Measurements from ENCODE around the gene DNM2. TPM values are rescaled to one million over a fixed set of nuclear protein-coding genes. Genes with fewer than 3 reads are reported as not detected.

The DNM2 gene
- total and polyA plus RNA-seq, 10 of the 15 experiments (the other 5 are each of a cell fraction or from before 2014, with no cell fraction given) = 1.2 to 146 (median 68.9) TPM

DNA sequence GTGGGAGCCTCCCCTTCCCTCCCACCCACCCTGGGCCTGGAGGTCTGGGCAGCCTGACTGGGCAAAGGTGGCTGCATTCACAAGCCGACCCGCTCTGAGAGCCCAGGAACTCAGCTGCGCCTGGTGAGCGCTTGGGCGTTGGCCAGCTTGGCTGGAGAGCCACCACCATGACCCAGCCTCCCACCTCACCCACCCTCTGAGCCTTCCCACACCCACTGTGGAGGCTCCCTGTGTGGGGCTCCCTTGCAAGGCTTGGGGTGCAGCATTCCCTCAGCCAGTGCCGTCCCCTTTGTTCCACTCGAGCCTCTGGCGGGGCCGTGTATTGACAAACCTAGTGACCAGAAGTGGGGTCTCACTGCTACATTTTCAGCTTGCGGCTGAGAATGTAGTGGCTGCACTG, 31.7 kb upstream of the DNM2 start:
- peaks cover 2% of the 10 kb centered on the region; the same call in 1 of the 2 replicates for H4K20me1 ChIP-seq (ENCODE audit: control insufficient read depth, insufficient read depth)
- no peaks in the 10 kb centered on the region for H3K4me1 ChIP-seq (ENCODE audit: control insufficient read depth, insufficient read depth, low read length)
- H3K36me3 ChIP-seq (ENCODE audit: control insufficient read depth in 2 of 2, insufficient read depth in 2 of 2, low read length in 1 of 2) = peaks cover 51 to 79% of the 10 kb centered on the region in 2 experiments
- CTCF ChIA-PET = no interaction called here
- no peaks in the 10 kb centered on the region for H3K9me3 ChIP-seq (replicated peaks; ENCODE audit: control insufficient read depth, insufficient read depth, low read length)
- H3K9ac ChIP-seq (ENCODE audit: control insufficient read depth, insufficient read depth, low read length) = no peak overlapping the region
- POLR2A ChIA-PET = interaction anchor here (0.6 kb wide), 1 partner anchor 315 kb away, joined by 3 read pairs; no protein-coding TSS in a partner anchor
- WGBS (ENCODE audit: insufficient coverage, insufficient replicate concordance, low lambda C conversion rate, missing lambda C conversion rate) = 99% methylated on average over 8 of the region's 10 CpGs
- intact Hi-C loops (cut with micrococcal nuclease; ENCODE audit: unreplicated experiment) (no loop called here), in situ Hi-C loops (cut with MboI) (no loop called here)
- FAIRE-seq = no peak
- no peak overlapping the region for H3K4me3 ChIP-seq
- no peak overlapping the region for H3K4me2 ChIP-seq (ENCODE audit: control insufficient read depth, insufficient read depth)
- no peaks in the 10 kb centered on the region for H3K79me2 ChIP-seq (ENCODE audit: control insufficient read depth, insufficient read depth, low read length)
- no peak overlapping the region for H2AFZ ChIP-seq (ENCODE audit: control insufficient read depth, low read depth, low read length)
- DNase-seq (ENCODE audit: low read depth, low spot score) = no peak
- RAD21 ChIA-PET (ENCODE audit: unreplicated experiment) = no interaction called here
- no peaks in the 10 kb centered on the region for H3K27me3 ChIP-seq (replicated peaks in 1 of 2; ENCODE audit: control insufficient read depth in 2 of 2, insufficient read depth in 2 of 2, low read length in 1 of 2)
- no TSS peak for BruUV-seq (replicated peaks)
- ATAC-seq = no peak
- TF ChIP-seq, protein P1, sequence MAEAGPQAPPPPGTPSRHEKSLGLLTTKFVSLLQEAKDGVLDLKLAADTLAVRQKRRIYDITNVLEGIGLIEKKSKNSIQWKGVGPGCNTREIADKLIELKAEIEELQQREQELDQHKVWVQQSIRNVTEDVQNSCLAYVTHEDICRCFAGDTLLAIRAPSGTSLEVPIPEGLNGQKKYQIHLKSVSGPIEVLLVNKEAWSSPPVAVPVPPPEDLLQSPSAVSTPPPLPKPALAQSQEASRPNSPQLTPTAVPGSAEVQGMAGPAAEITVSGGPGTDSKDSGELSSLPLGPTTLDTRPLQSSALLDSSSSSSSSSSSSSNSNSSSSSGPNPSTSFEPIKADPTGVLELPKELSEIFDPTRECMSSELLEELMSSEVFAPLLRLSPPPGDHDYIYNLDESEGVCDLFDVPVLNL (IDR thresholded peaks at IDR 0.05; ENCODE audit: low read depth, low read length) = no peak
- TF ChIP-seq POLR2A (IDR thresholded peaks at IDR 0.05; ENCODE audit: low read depth, low read length) = peak; percentile 25; the same call in 1 of the 2 replicates
- SMC1A ChIA-PET (ENCODE audit: uncharacterized antibody, unreplicated experiment) = no interaction called here
- H3K27ac ChIP-seq (ENCODE audit: control insufficient read depth, insufficient read depth) = no peak overlapping the region

- RAD21 ChIA-PET (ENCODE audit: unreplicated experiment) = no interaction called here
- 90% methylated on average over 21 of the region's 31 CpGs for WGBS (ENCODE audit: insufficient coverage, insufficient replicate concordance, low lambda C conversion rate, missing lambda C conversion rate)
- H3K4me2 ChIP-seq (ENCODE audit: control insufficient read depth, insufficient read depth) = no peak overlapping the region
- H3K9ac ChIP-seq (ENCODE audit: control insufficient read depth, insufficient read depth, low read length) = no peak overlapping the region
- TF ChIP-seq NRF1 (conservative IDR thresholded peaks at IDR 0.05; ENCODE audit: low read depth, low read length) = no peak
- TF ChIP-seq POLR2A (IDR thresholded peaks at IDR 0.05; ENCODE audit: low read depth, low read length) = peak; percentile 48; the same call in 1 of the 2 replicates
- TF ChIP-seq SPI1 (IDR thresholded peaks at IDR 0.05; ENCODE audit: borderline replicate concordance, insufficient read depth, low read depth, low read length) = no peak
- no peak for TF ChIP-seq BCL11A (IDR thresholded peaks at IDR 0.05; ENCODE audit: low read depth, low read length)
- TF ChIP-seq ZNF217 (IDR thresholded peaks at IDR 0.05) = no peak
- TF ChIP-seq POLR2AphosphoS5 (IDR thresholded peaks at IDR 0.05; ENCODE audit: low read length) = peak; percentile 76
- DNase-seq (ENCODE audit: low read depth, low spot score) (no peak), FAIRE-seq (no peak), ATAC-seq (no peak)
- CTCF ChIA-PET = no interaction called here
- no TSS peak for BruUV-seq (replicated peaks)
- no peak overlapping the region for H2AFZ ChIP-seq (ENCODE audit: control insufficient read depth, low read depth, low read length)
- H3K4me3 ChIP-seq = no peak overlapping the region
- peaks cover 45 to 80% of the 10 kb centered on the region in 2 experiments for H3K36me3 ChIP-seq (ENCODE audit: control insufficient read depth in 2 of 2, insufficient read depth in 2 of 2, low read length in 1 of 2)
- H3K27me3 ChIP-seq (replicated peaks in 1 of 2; ENCODE audit: control insufficient read depth in 2 of 2, insufficient read depth in 2 of 2, low read length in 1 of 2) = no peaks in the 10 kb centered on the region
- peaks cover 2% of the 10 kb centered on the region; the same call in 1 of the 2 replicates for H4K20me1 ChIP-seq (ENCODE audit: control insufficient read depth, insufficient read depth)
- H3K4me1 ChIP-seq (ENCODE audit: control insufficient read depth, insufficient read depth, low read length) = no peaks in the 10 kb centered on the region
- intact Hi-C loops (cut with micrococcal nuclease; ENCODE audit: unreplicated experiment) = no loop called here
- POLR2A ChIA-PET = interaction anchor here (0.6 kb wide), 1 partner anchor 315 kb away, joined by 3 read pairs; no protein-coding TSS in a partner anchor
- H3K79me2 ChIP-seq (ENCODE audit: control insufficient read depth, insufficient read depth, low read length) = no peaks in the 10 kb centered on the region
- H3K9me3 ChIP-seq (replicated peaks; ENCODE audit: control insufficient read depth, insufficient read depth, low read length) = no peaks in the 10 kb centered on the region
- SMC1A ChIA-PET (ENCODE audit: uncharacterized antibody, unreplicated experiment) = no interaction called here
- H3K27ac ChIP-seq (ENCODE audit: control insufficient read depth, insufficient read depth) = no peak overlapping the region
- in situ Hi-C loops (cut with MboI) = no loop called here
These were observed 31.0 kb upstream of the DNM2 start for GRCh38 chr19:10686661-10687517.
